HG02763 (cell line): ENCODE data around the gene FAM43A.

Experiments
- ATAC-seq: cut with Tn5 transposase; IDR thresholded peaks from one replicate; pipeline ENCODE4 v1.9.1; 2021; ENCODE audit warnings: mild to moderate bottlenecking, moderate library complexity; ENCODE audit not compliant: unreplicated experiment

The FAM43A gene

GRCh38 chr3:194675680-194676079, 10.0 kb upstream of the FAM43A start:
- no peak for ATAC-seq

GRCh38 chr3:194676471-194676870, 9.2 kb upstream of the FAM43A start:
- ATAC-seq = no peak

- no peak for ATAC-seq
Measured at GRCh38 chr3:194680888-194681615, 4.6 kb upstream of the FAM43A start.

GRCh38 chr3:194682189-194682693, 3.4 kb upstream of the FAM43A start:
- ATAC-seq = no peak

GRCh38 chr3:194682694-194683310, 2.9 kb upstream of the FAM43A start:
- ATAC-seq = peak; percentile 37

- no peak for ATAC-seq
Measured at GRCh38 chr3:194683380-194683779, 2.3 kb upstream of the FAM43A start.

GRCh38 chr3:194685065-194685717, 492 bp upstream of the FAM43A start:
- peak; percentile 2 for ATAC-seq

GRCh38 chr3:194686414-194686815, 732 bp downstream of the FAM43A start:
- ATAC-seq = no peak

GRCh38 chr3:194686816-194687637, 1.3 kb downstream of the FAM43A start:
- ATAC-seq = no peak

- peak; percentile 25 for ATAC-seq
Measured at GRCh38 chr3:194687638-194688199, 2.0 kb downstream of the FAM43A start.

- ATAC-seq = no peak
Measured at GRCh38 chr3:194688200-194688740, 2.6 kb downstream of the FAM43A start.

- ATAC-seq = no peak
Measured at GRCh38 chr3:194688946-194689345, 3.3 kb downstream of the FAM43A start.

- ATAC-seq = no peak
Measured at GRCh38 chr3:194689493-194689944, 3.8 kb downstream of the FAM43A start.

GRCh38 chr3:194690501-194691372, 5.1 kb downstream of the FAM43A start:
- no peak for ATAC-seq

- ATAC-seq = peak; percentile 55
Measured at GRCh38 chr3:194691481-194692283, 6.0 kb downstream of the FAM43A start.

- ATAC-seq = no peak
Measured at GRCh38 chr3:194696702-194697101, 11.0 kb downstream of the FAM43A start.

GRCh38 chr3:194702545-194702944, 16.9 kb downstream of the FAM43A start:
- no peak for ATAC-seq

GRCh38 chr3:194705227-194705626, 19.5 kb downstream of the FAM43A start:
- ATAC-seq = no peak

- ATAC-seq = no peak
Measured at GRCh38 chr3:194705761-194706160, 20.1 kb downstream of the FAM43A start.
